NK-92 (cell line): ENCODE data around the gene TPBG.

Experiments used
- DNase-seq: peaks from one replicate; lab custom pipeline; 2025; ENCODE audit not compliant: unreplicated experiment; lab: John Stamatoyannopoulos, UW

TPBG gene, protein sequence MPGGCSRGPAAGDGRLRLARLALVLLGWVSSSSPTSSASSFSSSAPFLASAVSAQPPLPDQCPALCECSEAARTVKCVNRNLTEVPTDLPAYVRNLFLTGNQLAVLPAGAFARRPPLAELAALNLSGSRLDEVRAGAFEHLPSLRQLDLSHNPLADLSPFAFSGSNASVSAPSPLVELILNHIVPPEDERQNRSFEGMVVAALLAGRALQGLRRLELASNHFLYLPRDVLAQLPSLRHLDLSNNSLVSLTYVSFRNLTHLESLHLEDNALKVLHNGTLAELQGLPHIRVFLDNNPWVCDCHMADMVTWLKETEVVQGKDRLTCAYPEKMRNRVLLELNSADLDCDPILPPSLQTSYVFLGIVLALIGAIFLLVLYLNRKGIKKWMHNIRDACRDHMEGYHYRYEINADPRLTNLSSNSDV

DNA sequence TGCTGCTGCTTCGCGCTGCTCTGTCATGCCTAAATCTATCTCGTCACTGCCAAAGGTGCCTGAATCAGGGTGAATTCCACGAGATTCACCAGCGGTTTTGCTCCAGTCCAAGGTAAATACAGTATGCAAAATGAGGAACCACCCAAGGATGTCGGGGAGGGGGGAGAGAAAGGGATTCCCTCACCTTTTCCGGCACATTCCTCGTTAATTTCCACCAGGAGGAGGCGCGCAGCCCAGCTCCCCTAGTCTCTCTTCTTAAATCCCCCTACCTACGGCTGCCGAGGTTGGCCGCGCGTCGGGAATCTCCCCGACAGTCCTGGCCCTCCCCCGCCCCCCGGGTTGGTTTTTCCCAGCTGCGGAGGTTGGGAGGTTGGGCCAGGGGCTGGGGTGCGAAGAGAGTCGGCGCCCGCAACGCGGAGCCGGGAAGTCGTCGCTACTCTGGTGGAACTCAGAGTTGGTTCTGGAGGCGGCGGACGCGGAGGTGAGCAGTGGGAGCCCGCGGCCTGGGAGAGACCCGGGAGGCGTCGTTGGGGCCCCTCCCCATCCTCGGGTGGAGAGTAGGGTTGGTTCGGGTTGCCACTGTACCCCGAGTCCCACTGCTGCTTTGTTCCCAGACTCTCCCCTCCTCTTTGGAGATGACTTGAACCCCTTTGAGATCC is at the start of gene TPBG:
Gene TPBG (plus strand): TSS at position 390 of the 659 bp plus-strand sequence. CDS start 1,145 bp downstream, outside the sequence.
- no peak for DNase-seq

DNA sequence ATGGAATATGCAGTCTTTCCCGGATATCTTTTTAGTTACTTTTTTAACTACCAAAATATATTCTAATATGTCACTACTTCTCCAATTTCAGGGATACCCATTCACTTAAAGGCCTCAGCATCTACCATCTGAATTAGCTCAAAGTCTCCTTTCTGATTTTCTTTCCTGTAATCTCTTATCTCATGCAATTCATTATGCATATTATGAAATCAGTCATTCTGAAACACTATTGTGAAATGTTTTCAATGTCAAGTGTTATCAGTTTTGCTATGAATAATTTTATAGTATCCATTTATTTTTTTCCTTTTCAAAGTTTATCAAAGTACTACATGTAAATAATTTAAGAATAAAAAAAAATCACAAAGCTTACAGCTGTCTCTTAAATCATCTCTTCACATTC is 41.2 kb upstream of the TPBG start:
- DNase-seq, result no peak

DNA sequence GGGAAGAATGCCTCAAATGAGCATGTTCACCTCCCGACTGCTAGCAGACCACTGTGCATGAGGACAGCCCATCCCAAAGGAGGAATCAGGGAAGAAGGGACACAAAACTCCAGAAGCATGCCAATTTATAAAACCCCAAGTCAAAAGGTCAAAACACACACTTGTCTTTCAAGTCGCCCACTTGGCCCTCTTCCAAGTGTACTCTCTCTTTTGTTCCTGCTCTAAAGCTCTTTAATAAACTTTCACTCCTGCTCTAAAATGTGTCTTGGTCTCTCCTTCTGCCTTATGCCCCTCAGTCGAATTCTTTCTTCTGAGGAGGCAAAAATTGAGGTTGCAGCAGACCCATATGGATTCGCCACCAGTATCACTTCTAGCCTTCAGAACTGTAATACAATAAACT is 33.9 kb upstream of the TPBG start:
- no peak for DNase-seq

DNA sequence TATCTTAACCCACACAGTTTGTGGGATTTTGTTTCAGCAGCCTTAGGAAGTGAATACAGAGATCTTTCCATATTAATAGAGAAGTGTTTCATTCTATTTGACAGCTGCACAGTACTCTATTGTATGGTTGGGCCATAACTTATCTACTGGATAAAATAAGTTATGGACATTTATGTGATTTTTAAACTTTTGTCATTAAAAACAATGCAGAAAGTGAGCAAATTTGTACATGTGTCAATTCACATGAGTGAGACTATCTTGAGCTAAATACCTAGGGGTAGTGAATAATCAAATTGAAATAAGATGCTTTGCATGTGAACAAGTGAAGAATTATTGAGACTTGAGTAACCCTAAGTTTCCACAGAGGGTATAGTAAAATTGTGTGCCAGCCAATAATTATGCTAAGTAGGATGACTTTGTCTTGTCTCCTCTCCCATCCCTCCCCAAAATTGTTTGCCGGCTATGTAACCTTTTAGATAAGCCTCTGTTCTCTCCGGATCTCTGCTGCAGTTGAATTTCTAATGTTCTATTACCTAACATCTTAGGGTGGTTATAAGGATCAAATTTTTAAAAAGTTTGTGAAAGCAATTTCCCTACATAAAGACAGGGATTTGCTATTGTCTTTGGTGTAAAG is 33.3 kb upstream of the TPBG start:
- DNase-seq, result no peak

DNA sequence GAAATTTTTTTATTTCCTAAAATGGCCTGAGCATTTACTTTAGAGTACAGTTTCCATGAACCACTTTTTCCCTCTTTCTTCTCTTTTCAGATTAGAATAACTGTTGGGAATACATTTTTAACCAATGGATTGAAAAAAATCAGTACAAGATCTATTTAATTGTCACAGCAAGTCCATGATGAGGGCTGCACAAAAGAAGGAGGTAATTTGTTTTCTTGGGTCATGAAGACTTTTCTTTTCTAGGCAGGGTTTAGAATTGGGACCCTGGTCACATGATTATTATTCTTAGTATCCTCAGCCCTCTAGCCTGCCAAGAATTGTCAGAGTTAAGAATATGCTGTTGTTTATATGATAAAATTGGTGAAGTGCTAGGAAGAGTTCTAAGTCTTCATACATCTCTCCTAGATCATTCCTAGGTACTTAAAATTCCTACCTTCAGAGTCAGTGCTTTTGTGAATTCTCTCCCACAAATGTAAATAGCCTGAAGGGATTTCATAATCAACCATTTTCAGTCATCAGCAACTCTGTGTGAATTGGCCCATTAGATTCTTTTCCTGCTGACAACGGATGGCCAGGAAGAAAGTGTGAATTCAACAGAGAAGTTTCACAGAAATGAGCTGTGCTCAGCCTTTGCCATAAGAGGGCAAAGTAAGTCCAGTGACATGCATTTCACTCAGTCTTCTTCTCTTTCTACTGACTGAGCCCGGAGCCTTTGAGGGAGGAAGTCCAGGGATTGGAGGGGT is 32.4 kb upstream of the TPBG start:
- DNase-seq, result no peak

DNA sequence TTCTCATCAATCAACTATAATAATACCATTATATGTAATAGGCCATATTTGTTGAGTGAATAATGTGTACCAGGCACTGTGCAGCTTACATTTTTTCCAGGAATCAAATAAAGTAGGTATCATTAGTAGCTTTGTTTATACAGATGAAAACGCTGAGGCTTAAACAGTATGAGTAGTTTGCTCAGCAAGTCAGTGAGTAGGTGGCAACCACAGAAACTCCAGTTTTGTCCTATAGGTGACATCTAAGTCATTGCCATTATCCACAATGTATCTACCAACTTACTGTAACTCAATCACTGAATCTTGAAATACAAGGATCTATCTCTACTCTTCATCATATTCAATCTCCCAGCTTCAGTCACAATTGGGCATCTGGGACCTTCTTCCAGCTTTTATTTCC is 29.8 kb upstream of the TPBG start:
- DNase-seq, result no peak

DNA sequence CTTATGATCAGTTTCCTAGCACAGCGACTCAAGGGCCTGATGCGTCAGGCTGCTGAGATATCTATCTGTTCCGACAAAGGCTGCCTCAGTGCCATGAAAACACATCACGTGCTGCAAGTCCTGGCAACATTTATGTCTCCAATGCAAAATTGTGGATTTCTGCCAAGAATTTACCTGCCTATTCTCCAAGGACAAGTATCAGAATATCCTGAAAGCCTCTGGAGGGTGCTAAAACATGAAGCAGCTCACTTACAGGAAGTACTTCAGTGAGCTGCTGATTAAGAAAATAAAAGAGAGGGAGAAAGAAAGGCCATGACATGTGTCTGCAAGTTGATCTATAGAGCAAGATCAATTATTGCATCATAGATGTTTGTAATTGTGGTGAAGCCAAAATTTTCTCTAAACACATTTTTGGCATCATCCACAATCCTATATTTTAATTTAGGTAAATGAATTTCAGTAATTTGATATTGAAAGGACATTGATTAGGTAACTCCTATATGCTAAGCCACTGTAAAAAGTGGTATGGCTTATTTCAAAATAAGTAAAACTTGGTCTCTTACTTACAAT is 25.8 kb upstream of the TPBG start:
- DNase-seq, result no peak

DNA sequence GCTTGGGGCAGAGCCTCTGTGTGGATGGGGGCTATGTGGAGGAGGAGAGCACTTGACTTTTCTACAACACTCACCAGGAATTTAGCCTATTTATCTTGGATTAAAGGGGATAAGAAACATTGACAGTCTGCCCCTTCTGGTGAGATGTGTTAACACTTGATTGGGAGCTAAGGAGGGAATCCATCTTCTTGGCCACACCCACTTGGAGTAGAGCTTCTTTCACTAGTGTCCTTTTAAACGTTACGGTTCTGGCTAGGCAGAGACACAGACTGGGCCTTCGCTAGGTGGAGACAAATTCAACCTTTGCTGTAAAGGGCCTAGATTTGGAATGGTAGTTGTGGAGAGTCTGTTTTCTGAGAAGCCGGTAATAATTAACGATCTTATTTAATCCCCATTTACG is 15.5 kb upstream of the TPBG start:
- DNase-seq, result no peak

DNA sequence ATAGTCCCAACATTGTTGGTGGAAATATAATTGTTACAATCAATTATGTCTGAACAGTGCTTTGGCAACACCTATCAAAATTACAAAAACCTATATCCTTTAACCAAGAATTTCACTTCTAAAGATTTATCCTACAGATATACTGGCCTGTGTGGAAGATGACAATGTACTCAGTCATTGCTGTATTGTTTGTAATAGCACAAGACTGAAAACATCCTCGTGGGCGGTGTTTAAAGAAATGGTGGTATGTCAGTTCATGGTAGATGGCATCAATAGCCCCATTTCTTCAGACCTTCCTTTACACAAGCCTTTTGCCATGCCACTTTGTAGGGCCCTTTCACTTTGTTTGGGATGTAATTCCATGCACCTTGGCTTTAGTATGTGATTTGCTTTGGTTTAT is 9.8 kb upstream of the TPBG start:
- DNase-seq, result no peak

DNA sequence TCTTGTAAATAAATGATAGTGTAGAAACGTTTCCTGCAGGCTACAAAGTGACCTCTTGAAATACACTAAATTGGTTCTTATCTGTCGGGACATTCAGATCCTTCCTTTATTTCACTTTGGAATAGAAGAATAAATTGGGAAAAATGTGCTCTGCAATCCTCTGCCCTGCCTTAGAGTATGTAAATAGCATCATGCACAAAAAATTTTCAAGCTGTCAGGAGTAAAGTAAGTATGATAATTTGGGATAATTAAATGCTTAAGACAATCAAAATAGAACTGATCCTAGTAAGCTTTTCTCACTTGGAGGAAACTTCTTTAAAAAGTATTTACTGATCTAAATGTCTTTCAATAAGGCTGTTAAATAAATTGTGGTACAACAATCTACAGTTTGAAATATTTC is 3.1 kb upstream of the TPBG start:
- DNase-seq, result no peak

DNA sequence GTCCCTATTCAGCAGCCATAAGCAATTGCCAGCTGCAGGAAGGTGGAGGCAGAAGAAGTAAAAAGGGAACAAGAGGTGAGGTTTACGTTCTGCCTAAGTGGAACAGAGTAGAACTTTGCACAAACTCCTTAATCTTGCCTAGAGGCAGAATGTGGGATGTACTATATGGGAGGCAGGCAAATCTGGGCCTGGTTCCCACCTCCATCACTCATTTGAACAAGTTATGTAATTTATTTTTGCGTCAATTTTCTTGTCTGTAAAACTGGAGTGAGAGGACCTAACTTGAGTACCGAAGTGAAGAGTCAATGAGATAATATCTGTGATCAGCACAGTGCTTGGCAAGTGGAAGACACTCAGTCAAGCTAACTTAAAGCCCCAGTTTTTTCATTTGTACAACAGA is 2.0 kb upstream of the TPBG start:
- no peak for DNase-seq

DNA sequence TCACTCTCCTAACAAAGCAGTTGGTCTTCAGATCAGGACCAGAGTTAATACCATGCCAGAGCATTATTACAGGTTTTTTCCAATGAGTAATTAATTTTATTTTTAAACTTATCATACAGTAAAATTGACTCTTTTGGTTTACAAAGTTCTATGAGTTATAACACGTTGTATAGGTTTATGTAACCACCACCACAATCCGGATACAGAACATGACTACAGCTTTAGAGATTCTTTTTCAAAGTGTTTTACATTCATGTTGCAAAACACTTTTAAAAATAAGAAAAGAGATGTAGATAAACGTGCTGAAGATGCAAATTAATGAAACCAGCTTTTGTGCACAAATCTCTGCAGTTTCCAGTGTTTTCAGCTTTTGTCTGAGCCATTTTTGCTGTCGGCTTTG is 1.5 kb upstream of the TPBG start:
- no peak for DNase-seq

DNA sequence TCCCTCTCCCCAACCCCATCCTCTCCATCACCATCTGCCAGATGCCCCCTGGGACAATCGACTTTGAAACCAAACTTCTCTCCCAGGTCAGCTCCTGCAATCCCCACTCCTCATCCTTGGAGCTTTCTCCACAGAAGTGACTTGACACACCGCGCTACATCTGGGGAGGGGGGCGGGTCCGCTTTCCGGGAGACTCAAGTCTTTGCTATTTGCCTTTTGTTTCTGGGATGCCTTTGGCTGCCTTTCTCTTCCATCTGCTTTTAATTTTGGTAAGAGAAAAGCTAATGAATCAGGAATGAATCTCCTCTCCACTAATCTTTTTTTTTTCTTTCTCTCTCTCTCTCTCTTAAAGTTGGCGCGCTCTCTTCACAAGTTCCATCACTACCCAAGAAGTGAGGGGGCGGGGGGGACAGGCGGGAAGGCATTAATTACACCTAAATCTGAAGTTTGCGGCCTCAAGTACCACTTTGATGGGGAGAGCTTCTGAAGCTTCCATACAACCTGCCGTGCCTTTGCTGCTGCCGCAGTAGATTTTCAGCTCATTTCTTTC is 664 bp upstream of the TPBG start:
- no peak for DNase-seq

DNA sequence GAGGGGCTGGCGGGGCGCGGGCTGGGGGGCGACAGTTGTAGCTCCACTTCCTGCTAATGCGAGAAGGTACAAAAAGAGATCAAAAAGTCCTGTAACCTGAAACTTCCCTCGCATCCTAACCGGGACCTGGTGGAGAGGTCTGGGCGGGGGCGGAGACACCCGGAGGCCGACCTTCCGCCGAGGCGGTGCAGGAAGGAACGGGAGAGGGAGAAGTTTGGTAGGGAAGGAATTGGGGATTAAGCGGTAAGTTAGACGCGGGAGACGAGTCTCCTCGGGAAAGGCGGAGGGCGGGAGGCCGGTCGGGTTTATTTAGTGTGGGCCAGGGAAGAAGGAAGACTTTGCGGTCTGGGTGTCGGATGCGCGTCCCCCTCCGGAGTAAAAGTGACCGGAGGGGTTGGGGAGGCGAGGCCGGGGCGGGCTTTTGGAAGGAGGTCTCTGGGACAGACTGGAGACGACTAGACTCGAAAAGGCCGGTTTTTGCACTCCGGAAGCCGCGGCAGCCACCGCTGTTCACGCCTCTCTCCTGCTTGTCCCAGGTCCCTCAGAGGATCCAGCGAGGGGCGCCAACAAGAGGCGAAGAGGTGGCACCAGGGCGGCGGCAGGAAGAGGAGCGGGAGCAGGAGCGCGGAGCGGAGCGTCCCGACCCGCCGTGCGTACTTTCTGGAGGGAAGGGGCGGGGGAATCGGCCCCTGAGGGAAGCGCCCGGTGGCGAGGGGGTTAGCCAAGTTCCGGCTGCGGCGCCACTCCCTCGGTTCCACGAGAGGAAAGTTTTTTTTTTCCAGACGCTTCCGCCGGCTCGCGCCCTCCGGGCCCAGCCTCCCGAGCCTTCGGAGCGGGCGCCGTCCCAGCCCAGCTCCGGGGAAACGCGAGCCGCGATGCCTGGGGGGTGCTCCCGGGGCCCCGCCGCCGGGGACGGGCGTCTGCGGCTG is 734 bp downstream of the TPBG start:
- DNase-seq, result no peak

DNA sequence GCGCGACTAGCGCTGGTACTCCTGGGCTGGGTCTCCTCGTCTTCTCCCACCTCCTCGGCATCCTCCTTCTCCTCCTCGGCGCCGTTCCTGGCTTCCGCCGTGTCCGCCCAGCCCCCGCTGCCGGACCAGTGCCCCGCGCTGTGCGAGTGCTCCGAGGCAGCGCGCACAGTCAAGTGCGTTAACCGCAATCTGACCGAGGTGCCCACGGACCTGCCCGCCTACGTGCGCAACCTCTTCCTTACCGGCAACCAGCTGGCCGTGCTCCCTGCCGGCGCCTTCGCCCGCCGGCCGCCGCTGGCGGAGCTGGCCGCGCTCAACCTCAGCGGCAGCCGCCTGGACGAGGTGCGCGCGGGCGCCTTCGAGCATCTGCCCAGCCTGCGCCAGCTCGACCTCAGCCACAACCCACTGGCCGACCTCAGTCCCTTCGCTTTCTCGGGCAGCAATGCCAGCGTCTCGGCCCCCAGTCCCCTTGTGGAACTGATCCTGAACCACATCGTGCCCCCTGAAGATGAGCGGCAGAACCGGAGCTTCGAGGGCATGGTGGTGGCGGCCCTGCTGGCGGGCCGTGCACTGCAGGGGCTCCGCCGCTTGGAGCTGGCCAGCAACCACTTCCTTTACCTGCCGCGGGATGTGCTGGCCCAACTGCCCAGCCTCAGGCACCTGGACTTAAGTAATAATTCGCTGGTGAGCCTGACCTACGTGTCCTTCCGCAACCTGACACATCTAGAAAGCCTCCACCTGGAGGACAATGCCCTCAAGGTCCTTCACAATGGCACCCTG is 1.6 kb downstream of the TPBG start:
- DNase-seq, result no peak

DNA sequence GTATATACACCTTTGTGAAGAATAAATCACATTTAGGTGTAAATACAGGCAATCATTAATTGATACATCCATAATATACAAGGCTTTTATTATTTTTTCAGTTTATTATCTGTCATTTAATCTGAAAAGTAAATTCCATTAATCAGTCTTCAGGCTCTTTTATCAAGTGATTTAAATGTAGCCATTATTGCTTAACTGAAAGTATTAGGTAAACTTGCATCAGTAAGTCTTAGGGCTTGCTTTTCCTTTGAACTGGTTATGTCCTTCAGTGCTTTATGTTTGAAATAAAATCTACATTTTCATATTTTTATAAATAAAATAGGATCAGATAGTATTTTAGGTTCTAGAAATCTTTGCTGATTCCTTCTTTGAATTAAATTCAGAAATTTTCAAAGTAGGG is 4.1 kb downstream of the TPBG start:
- no peak for DNase-seq

DNA sequence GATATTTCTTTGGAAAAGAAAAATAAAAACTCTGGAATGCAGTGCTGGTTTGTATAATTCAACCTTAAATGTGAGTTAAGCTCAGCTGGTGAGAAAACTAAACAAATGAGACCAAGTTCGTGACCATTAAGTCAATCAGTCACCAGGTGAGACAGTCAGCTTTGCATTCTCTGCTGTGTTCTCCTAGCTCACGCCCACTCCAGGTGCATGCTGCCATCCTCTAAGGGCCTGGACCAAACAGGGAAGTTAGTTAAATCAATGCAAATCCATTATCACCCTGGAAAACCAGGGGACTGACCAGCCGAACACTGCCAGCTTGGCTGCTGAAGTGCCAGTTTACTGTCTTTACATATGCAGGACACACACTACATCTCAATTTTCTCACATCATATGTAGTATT is 7.2 kb downstream of the TPBG start:
- no peak for DNase-seq

DNA sequence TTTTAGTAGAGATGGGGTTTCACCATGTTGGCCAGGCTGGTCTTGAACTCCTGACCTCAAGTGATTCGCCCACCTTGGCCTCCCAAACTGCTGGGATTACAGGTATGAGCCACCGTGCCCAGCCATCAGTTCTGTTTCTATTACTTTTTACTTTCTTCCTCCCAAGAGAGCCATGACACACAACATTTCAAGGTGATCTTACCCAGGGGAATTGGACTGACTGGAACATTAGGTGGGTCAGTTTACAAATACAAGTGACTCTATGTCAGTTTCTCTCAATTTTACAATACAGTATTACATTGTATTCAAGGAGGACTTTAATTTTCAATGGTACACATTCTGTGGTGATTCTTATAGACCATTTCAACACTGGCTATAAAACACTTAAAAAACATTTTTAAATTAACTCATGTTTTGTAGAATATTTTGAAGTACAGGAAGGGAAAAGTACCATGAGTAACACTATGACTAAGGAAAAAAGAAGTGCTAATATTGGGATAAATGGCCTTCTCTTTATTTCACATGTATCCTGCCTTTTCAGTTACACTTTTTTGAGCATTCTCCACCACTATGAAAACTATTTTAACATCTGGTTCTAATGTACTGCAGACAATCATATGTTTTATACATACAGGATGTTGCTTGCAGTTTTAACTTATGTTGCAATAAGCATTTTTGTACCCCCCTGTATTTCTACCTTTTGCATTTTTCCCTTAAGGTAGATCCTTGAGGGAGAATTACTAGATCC is 8.4 kb downstream of the TPBG start:
- DNase-seq, result no peak
